ENCODE data around the gene RBM26.
"Not testable (repeated sequence)": the region's sequence is repeated elsewhere in the genome, so short reads cannot be mapped to it uniquely, and the experiment has no call there.

The RBM26 gene

DNA sequence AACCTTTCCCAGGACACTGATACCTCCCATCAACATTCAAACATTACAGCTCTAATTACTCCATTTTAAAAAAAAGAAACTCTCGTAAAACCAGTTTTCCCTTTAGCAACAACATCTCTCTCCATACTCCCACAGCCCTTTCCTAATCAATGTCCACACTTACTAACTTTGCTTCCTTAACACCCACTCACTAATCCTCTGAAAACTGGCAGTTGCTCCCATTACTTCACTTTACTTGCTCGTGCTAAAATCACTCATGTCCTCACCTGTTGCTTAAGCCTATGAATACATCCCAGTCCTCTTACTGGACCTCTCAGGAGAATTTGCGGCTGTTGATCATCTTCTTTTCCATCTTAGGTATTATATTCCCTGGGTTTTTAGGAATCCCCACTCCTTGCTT lies 44.8 kb downstream of the RBM26 start:
- no peak overlapping the region for H3K27ac ChIP-seq (ENCODE audit: low read depth, low read length)
- no peak overlapping the region for H3K4me3 ChIP-seq (ENCODE audit: low read depth, low read length)
- no peaks in the 10 kb centered on the region for H3K4me1 ChIP-seq (ENCODE audit: control insufficient read depth, insufficient read depth, low read length, unreplicated experiment)
- H3K27me3 ChIP-seq (ENCODE audit: insufficient read depth, low read length), result no peaks in the 10 kb centered on the region
- no peaks in the 10 kb centered on the region for H3K79me2 ChIP-seq (ENCODE audit: control insufficient read depth, insufficient read depth, low read length, unreplicated experiment)
- H3K36me3 ChIP-seq (ENCODE audit: insufficient read depth, low read length), result peaks cover 26% of the 10 kb centered on the region
- H2AFZ ChIP-seq (ENCODE audit: low read length, unreplicated experiment), result no peak overlapping the region

- H3K27me3 ChIP-seq (ENCODE audit: insufficient read depth, low read length), result no peaks in the 10 kb centered on the region
- H2AFZ ChIP-seq (ENCODE audit: low read length, unreplicated experiment), result no peak overlapping the region
- no peak overlapping the region for H3K4me3 ChIP-seq (ENCODE audit: low read depth, low read length)
- H3K79me2 ChIP-seq (ENCODE audit: control insufficient read depth, insufficient read depth, low read length, unreplicated experiment), result no peaks in the 10 kb centered on the region
- no peaks in the 10 kb centered on the region for H3K4me1 ChIP-seq (ENCODE audit: control insufficient read depth, insufficient read depth, low read length, unreplicated experiment)
- peaks cover 30% of the 10 kb centered on the region for H3K36me3 ChIP-seq (ENCODE audit: insufficient read depth, low read length)
- H3K27ac ChIP-seq (ENCODE audit: low read depth, low read length), result no peak overlapping the region
Observed at GRCh38 chr13:79360095-79360494, 46.0 kb downstream of the RBM26 start.

GRCh38 chr13:79359064-79359463 lies 47.0 kb downstream of the RBM26 start:
- Histone ChIP-seq H3K79me2 (ENCODE audit: control insufficient read depth, insufficient read depth, low read length, unreplicated experiment) (no peaks in the 10 kb centered on the region), H3K4me3 (ENCODE audit: low read depth, low read length) (no peak overlapping the region), H3K27ac (ENCODE audit: low read depth, low read length) (no peak overlapping the region), H3K4me1 (ENCODE audit: control insufficient read depth, insufficient read depth, low read length, unreplicated experiment) (peaks cover under 1% of the 10 kb centered on the region), H2AFZ (ENCODE audit: low read length, unreplicated experiment) (no peak overlapping the region), H3K36me3 (ENCODE audit: insufficient read depth, low read length) (peaks cover 23% of the 10 kb centered on the region), H3K27me3 (ENCODE audit: insufficient read depth, low read length) (no peaks in the 10 kb centered on the region)

DNA sequence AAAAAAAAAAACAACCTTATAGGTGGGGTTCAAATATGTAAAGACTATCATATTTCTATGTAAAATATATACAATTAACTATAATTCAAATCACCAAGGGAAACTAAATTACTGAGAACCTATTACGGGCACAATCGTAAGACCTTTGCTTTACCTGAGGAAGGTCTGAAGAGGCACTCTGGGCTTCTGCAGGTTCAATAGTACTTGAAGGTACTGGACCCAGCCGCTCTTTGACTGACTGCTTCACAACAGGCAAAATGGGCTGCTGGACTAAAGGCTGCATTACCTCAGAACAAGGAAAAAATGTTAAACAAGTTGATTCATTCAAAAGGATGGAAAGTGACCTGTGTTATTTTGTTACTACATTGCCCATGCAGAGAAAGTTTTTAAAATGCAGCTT lies 51.8 kb downstream of the RBM26 start:
- no peak overlapping the region for H3K27ac ChIP-seq (ENCODE audit: low read depth, low read length)
- H3K4me3 ChIP-seq (ENCODE audit: low read depth, low read length), result no peak overlapping the region
- H3K36me3 ChIP-seq (ENCODE audit: insufficient read depth, low read length), result peaks cover 20% of the 10 kb centered on the region
- peaks cover 5% of the 10 kb centered on the region for H3K4me1 ChIP-seq (ENCODE audit: control insufficient read depth, insufficient read depth, low read length, unreplicated experiment)
- H3K27me3 ChIP-seq (ENCODE audit: insufficient read depth, low read length), result no peaks in the 10 kb centered on the region
- no peaks in the 10 kb centered on the region for H3K79me2 ChIP-seq (ENCODE audit: control insufficient read depth, insufficient read depth, low read length, unreplicated experiment)
- H2AFZ ChIP-seq (ENCODE audit: low read length, unreplicated experiment), result no peak overlapping the region

DNA sequence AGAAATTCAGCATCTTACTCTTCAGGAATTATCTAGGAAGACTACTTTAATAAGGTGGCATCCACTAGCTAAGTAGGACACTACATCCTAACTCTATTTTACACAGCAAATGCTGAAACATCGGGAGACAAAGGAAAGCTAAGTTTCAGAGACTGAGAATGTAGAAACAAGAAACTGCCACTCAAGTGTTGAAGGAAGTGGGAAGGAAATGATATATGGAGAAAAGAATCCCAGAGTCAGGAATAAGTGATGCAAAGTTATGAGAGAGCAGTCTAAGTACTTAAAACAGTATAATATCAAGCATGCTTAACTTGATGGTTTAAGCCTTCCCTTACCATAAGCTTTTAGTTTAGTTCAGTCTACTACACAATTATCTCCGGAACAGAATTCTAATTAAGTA lies 52.4 kb downstream of the RBM26 start:
- Histone ChIP-seq H3K36me3 (ENCODE audit: insufficient read depth, low read length) (peaks cover 17% of the 10 kb centered on the region), H3K4me1 (ENCODE audit: control insufficient read depth, insufficient read depth, low read length, unreplicated experiment) (peaks cover 5% of the 10 kb centered on the region), H3K4me3 (ENCODE audit: low read depth, low read length) (no peak overlapping the region), H3K27ac (ENCODE audit: low read depth, low read length) (no peak overlapping the region), H3K27me3 (ENCODE audit: insufficient read depth, low read length) (no peaks in the 10 kb centered on the region), H3K79me2 (ENCODE audit: control insufficient read depth, insufficient read depth, low read length, unreplicated experiment) (no peaks in the 10 kb centered on the region), H2AFZ (ENCODE audit: low read length, unreplicated experiment) (no peak overlapping the region)

- H3K79me2 ChIP-seq (ENCODE audit: control insufficient read depth, insufficient read depth, low read length, unreplicated experiment), result no peaks in the 10 kb centered on the region
- H3K27me3 ChIP-seq (ENCODE audit: insufficient read depth, low read length), result no peaks in the 10 kb centered on the region
- no peak overlapping the region for H2AFZ ChIP-seq (ENCODE audit: low read length, unreplicated experiment)
- H3K27ac ChIP-seq (ENCODE audit: low read depth, low read length), result no peak overlapping the region
- no peak overlapping the region for H3K4me3 ChIP-seq (ENCODE audit: low read depth, low read length)
- peaks cover 10% of the 10 kb centered on the region for H3K36me3 ChIP-seq (ENCODE audit: insufficient read depth, low read length)
- H3K4me1 ChIP-seq (ENCODE audit: control insufficient read depth, insufficient read depth, low read length, unreplicated experiment), result peaks cover 5% of the 10 kb centered on the region
Observed at GRCh38 chr13:79352107-79352506, 53.9 kb downstream of the RBM26 start.

- H3K27ac ChIP-seq (ENCODE audit: low read depth, low read length); H2AFZ ChIP-seq (ENCODE audit: low read length, unreplicated experiment); H3K4me1 ChIP-seq (ENCODE audit: control insufficient read depth, insufficient read depth, low read length, unreplicated experiment); H3K4me3 ChIP-seq (ENCODE audit: low read depth, low read length); H3K27me3 ChIP-seq (ENCODE audit: insufficient read depth, low read length); H3K79me2 ChIP-seq (ENCODE audit: control insufficient read depth, insufficient read depth, low read length, unreplicated experiment); H3K36me3 ChIP-seq (ENCODE audit: insufficient read depth, low read length): not testable (repeated sequence)
Observed at GRCh38 chr13:79349608-79350007, 56.4 kb downstream of the RBM26 start.

DNA sequence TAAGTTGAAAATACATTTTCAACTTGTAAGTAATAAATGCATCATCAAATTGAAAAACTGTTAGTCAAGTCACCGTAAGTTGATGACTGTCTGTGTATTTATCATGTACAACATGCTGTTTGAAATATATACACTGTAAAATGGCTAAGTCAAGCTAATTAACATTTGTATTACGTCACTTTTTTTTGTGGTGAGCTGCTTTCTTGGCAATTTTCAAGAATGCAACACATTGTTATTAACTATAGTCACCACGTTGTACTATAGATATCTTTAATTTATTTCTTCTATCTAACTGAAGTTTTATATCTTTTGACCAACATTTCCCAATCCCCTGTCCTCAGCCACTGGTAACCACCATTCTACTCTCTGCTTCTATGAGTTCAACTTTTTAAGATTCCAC lies 57.0 kb downstream of the RBM26 start:
- no peak overlapping the region for H2AFZ ChIP-seq (ENCODE audit: low read length, unreplicated experiment)

GRCh38 chr13:79346300-79346914 lies 59.6 kb downstream of the RBM26 start:
- Histone ChIP-seq H3K27ac (ENCODE audit: low read depth, low read length) (no peak overlapping the region), H3K4me1 (ENCODE audit: control insufficient read depth, insufficient read depth, low read length, unreplicated experiment) (no peaks in the 10 kb centered on the region), H3K27me3 (ENCODE audit: insufficient read depth, low read length) (no peaks in the 10 kb centered on the region), H3K4me3 (ENCODE audit: low read depth, low read length) (no peak overlapping the region), H3K79me2 (ENCODE audit: control insufficient read depth, insufficient read depth, low read length, unreplicated experiment) (no peaks in the 10 kb centered on the region), H2AFZ (ENCODE audit: low read length, unreplicated experiment) (no peak overlapping the region), H3K36me3 (ENCODE audit: insufficient read depth, low read length) (no peaks in the 10 kb centered on the region)

More for the DNA sequence above, 57.0 kb downstream of the RBM26 start:
- no peaks in the 10 kb centered on the region for H3K79me2 ChIP-seq (ENCODE audit: control insufficient read depth, insufficient read depth, low read length, unreplicated experiment)
- peaks cover 4% of the 10 kb centered on the region for H3K4me1 ChIP-seq (ENCODE audit: control insufficient read depth, insufficient read depth, low read length, unreplicated experiment)
- H3K27ac ChIP-seq (ENCODE audit: low read depth, low read length), result no peak overlapping the region
- H3K27me3 ChIP-seq (ENCODE audit: insufficient read depth, low read length), result no peaks in the 10 kb centered on the region
- no peak overlapping the region for H3K4me3 ChIP-seq (ENCODE audit: low read depth, low read length)
- H3K36me3 ChIP-seq (ENCODE audit: insufficient read depth, low read length), result peaks cover 3% of the 10 kb centered on the region; the same call in 1 of the 2 replicates

GRCh38 chr13:79341202-79341601 lies 64.9 kb downstream of the RBM26 start:
- Histone ChIP-seq H3K36me3 (ENCODE audit: insufficient read depth, low read length) (peaks cover 16% of the 10 kb centered on the region), H3K27ac (ENCODE audit: low read depth, low read length) (no peak overlapping the region), H3K4me1 (ENCODE audit: control insufficient read depth, insufficient read depth, low read length, unreplicated experiment) (no peaks in the 10 kb centered on the region), H2AFZ (ENCODE audit: low read length, unreplicated experiment) (no peak overlapping the region), H3K79me2 (ENCODE audit: control insufficient read depth, insufficient read depth, low read length, unreplicated experiment) (no peaks in the 10 kb centered on the region), H3K4me3 (ENCODE audit: low read depth, low read length) (no peak overlapping the region), H3K27me3 (ENCODE audit: insufficient read depth, low read length) (no peaks in the 10 kb centered on the region)

DNA sequence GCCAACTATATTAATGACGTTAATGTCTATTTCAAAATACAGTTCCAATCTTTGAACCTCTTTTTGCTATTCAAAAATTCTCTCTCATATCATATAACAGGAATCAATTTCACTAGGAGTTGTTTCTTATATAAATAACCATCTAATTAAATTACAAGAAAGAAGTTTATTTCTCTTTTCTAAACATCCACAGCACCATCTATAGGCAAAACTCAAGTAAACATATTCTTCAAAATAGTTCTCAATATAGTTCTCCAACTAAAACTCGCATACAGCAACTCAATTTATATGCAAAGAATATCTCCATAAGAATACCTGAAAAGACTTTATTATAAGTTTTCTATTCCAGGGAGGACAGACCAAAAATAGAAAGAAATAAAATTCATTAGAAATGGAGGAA lies 65.6 kb downstream of the RBM26 start:
- H3K4me3 ChIP-seq (ENCODE audit: low read depth, low read length), result no peak overlapping the region
- no peaks in the 10 kb centered on the region for H3K27me3 ChIP-seq (ENCODE audit: insufficient read depth, low read length)
- H3K4me1 ChIP-seq (ENCODE audit: control insufficient read depth, insufficient read depth, low read length, unreplicated experiment), result no peaks in the 10 kb centered on the region
- H3K79me2 ChIP-seq (ENCODE audit: control insufficient read depth, insufficient read depth, low read length, unreplicated experiment), result no peaks in the 10 kb centered on the region
- no peak overlapping the region for H3K27ac ChIP-seq (ENCODE audit: low read depth, low read length)
- peaks cover 21% of the 10 kb centered on the region for H3K36me3 ChIP-seq (ENCODE audit: insufficient read depth, low read length)
- H2AFZ ChIP-seq (ENCODE audit: low read length, unreplicated experiment), result no peak overlapping the region

Measured in ACC112 (cell line).